ENCODE results near the gene PAX2.

Gene PAX2

DNA sequence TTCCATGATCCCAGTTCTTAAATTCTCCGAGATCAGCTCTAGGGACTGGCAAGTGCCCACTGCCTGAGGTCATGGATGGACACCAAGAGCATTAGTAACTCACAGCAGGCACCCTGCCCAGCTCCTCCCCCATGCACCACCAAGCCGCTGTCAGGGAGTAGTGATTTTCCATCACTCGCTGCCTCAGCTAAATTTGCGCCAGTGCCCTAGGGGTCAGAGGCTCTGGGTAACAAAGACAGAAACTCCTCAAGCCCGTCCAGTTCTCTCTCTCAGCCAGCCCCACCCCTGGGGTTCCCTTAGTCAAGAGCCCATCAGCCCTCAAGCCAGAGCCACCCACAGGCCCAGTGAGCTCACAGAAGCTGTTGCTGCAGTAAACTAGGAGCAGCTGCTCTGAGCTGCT is 30.0 kb downstream of the PAX2 start:
- TF ChIP-seq, protein P1, sequence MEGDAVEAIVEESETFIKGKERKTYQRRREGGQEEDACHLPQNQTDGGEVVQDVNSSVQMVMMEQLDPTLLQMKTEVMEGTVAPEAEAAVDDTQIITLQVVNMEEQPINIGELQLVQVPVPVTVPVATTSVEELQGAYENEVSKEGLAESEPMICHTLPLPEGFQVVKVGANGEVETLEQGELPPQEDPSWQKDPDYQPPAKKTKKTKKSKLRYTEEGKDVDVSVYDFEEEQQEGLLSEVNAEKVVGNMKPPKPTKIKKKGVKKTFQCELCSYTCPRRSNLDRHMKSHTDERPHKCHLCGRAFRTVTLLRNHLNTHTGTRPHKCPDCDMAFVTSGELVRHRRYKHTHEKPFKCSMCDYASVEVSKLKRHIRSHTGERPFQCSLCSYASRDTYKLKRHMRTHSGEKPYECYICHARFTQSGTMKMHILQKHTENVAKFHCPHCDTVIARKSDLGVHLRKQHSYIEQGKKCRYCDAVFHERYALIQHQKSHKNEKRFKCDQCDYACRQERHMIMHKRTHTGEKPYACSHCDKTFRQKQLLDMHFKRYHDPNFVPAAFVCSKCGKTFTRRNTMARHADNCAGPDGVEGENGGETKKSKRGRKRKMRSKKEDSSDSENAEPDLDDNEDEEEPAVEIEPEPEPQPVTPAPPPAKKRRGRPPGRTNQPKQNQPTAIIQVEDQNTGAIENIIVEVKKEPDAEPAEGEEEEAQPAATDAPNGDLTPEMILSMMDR (conservative IDR thresholded peaks at IDR 0.05; ENCODE audit: low read length) = no peak
- no peak overlapping the region for H3K4me3 ChIP-seq (ENCODE audit: low read length)
- DNase-seq (ENCODE audit: low read depth) = peak; percentile 8

DNA sequence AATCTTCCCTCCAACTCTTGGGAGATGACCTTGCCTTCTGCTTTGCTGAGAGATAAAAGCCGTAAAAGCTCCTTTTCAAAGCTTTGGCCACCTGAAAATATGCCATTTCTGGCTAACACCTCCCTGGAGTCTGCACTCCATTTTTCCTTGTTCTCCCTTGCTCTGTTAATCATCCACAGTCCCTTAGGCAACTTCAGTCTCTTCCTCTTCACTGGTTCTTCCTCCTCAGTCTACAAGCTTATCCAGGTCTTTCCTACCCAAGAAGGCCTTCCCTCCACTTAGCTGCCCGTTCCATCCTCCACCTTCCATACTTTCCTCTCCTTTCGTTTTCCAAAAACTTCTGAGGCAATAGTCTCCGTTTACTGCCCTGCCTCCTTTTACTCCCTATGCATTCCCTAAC is 30.5 kb downstream of the PAX2 start:
- H3K4me3 ChIP-seq (ENCODE audit: low read length) = no peak overlapping the region
- TF ChIP-seq, protein P1 (conservative IDR thresholded peaks at IDR 0.05; ENCODE audit: low read length) = no peak
- no peak for DNase-seq (ENCODE audit: low read depth)

GRCh38 chr10:100776671-100777070 is 31.3 kb downstream of the PAX2 start:
- DNase-seq (ENCODE audit: low read depth) = no peak
- TF ChIP-seq, protein P1 (conservative IDR thresholded peaks at IDR 0.05; ENCODE audit: low read length) = no peak
- H3K4me3 ChIP-seq (ENCODE audit: low read length) = no peak overlapping the region

DNA sequence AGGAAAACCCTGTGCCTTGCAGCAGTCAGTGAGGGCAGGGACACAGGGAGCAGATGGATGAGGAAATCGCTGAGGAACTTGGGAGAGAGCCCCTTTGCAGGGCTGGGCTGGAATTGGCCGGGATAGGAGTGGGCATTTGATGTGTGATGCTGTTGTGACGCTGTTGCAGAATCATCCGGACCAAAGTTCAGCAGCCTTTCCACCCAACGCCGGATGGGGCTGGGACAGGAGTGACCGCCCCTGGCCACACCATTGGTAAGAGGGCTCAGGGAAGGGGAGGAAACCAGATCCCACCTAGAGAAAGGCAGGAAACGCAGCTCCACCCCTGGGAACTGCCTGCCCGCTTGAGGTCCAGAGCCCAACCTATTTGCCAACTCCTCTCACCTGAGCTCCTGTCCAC is 33.9 kb downstream of the PAX2 start:
- no peak for DNase-seq (ENCODE audit: low read depth)
- TF ChIP-seq, protein P1 (conservative IDR thresholded peaks at IDR 0.05; ENCODE audit: low read length) = no peak
- no peak overlapping the region for H3K4me3 ChIP-seq (ENCODE audit: low read length)

DNA sequence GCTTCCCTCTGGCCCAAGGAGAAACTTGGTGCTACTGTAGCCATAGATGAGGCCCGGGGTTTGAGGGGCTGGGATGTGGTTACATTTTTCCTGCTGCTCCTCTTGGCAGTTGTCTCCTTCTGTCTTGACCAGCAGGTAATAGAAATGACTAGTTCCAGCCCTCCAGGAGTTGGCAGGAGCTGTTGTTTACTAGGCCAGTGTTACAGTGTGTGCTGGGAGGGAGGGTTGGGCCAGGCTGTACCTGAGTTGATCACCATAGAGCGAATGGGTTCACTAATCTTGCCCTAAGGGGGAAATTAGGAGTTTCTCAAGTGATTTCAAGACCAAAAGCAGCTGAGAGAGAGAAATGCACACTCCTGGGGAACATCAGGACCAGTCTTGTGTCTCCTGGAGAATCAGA is 34.9 kb downstream of the PAX2 start:
- no peak overlapping the region for H3K4me3 ChIP-seq (ENCODE audit: low read length)
- no peak for DNase-seq (ENCODE audit: low read depth)
- TF ChIP-seq, protein P1 (conservative IDR thresholded peaks at IDR 0.05; ENCODE audit: low read length) = no peak

DNA sequence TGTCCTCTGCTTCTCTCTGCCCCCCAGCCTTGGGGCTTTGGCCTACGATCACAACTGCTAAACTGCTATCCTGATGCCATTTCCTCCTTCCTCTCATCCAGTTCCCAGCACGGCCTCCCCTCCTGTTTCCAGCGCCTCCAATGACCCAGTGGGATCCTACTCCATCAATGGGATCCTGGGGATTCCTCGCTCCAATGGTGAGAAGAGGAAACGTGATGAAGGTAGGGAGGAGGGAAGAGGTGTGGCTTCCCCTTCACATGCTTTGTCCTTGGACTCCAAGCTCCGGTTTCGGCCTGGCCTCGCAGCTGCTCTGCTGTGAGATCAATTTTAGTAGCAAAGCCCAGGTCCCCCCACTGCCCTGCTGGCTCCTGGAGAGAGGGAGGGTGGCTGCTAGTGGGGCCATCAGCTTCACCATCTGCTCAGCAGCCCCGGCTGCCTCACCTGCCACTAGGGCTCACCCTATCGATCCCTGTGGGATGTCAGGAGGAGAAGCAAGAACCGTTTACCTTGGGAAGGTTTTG is 35.8 kb downstream of the PAX2 start:
- TF ChIP-seq, protein P1 (conservative IDR thresholded peaks at IDR 0.05; ENCODE audit: low read length) = no peak
- no peak overlapping the region for H3K4me3 ChIP-seq (ENCODE audit: low read length)
- no peak for DNase-seq (ENCODE audit: low read depth)

DNA sequence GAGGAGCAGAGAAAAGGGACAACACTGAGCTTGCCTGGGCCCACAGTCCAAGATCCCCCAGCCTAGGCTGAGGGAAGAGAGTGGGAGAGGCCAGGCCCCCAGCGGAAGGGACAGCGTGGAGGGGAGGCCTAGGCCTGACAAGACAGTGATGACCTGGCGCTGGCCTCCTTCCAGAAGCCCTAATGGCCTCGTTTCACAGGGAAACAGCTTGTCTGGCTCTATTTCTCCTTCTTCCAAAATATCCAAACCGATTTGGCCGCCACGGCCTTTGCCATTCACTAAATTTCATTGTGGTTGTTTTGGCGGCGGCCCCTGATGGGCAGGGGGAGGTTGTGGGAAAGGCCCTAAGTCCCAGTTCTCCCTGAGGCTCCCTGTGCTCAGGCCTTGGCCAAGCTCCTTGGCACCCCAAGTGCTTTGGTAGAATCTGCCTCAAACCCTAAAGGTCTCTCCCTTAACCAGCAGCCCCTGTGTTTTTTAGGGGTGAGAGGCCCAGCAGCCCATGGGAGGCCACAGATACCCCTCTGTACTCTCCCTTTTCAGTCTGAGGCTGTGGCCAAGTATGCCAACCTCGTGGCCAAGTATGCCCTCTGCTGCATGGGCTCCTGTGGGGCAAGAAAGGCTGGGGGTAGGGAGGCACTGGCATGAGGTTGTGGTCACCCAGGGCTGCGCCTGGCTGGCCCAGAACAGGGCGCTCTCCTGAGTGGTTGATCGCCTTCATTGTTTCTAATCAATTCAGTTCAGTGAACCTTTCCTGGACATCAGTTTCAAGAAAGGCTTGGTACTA is 37.3 kb downstream of the PAX2 start:
- H3K4me3 ChIP-seq (ENCODE audit: low read length) = no peak overlapping the region
- TF ChIP-seq, protein P1 (conservative IDR thresholded peaks at IDR 0.05; ENCODE audit: low read length) = no peak
- no peak for DNase-seq (ENCODE audit: low read depth)

Measured in AG10803 (cell line).